GM12872 (cell line): ENCODE measurements around the gene FAM20B.

ENCODE experiments used
- CTCF ChIP-seq: IDR thresholded peaks from 3 replicates; pipeline ENCODE4 v1.5.1; 2011; ENCODE audit warnings: low read depth, mild to moderate bottlenecking, low read length, moderate library complexity; ENCODE audit not compliant: insufficient read depth

Gene FAM20B, protein sequence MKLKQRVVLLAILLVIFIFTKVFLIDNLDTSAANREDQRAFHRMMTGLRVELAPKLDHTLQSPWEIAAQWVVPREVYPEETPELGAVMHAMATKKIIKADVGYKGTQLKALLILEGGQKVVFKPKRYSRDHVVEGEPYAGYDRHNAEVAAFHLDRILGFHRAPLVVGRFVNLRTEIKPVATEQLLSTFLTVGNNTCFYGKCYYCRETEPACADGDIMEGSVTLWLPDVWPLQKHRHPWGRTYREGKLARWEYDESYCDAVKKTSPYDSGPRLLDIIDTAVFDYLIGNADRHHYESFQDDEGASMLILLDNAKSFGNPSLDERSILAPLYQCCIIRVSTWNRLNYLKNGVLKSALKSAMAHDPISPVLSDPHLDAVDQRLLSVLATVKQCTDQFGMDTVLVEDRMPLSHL

GRCh38 chr1:179025125-179025974, at the start of gene FAM20B:
Gene FAM20B, plus strand, starts transcription at chr1:179025894. Its CDS starts 17,954 bp downstream, at chr1:179043848.
- no peak for TF ChIP-seq CTCF

- TF ChIP-seq CTCF: no peak
These were observed 49.2 kb upstream of the FAM20B start for GRCh38 chr1:178976541-178976940.

DNA sequence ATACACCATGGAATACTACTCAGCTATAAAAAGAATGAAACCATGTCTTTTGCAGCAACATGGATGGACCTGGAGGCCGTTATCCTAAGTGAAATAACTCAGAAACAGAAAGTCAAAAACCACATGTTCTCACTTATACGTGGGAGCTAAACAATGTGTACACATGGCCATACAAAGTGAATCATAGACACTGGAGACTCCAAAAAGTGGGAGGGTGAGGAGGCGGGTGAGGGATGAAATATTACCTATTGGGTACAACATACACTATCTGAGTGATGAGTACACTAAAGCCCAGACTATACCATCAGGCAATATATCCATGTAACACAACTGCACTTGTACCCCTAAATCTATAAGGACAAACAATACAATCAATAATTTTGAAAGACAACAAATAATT, 39.5 kb upstream of the FAM20B start:
- no peak for TF ChIP-seq CTCF

DNA sequence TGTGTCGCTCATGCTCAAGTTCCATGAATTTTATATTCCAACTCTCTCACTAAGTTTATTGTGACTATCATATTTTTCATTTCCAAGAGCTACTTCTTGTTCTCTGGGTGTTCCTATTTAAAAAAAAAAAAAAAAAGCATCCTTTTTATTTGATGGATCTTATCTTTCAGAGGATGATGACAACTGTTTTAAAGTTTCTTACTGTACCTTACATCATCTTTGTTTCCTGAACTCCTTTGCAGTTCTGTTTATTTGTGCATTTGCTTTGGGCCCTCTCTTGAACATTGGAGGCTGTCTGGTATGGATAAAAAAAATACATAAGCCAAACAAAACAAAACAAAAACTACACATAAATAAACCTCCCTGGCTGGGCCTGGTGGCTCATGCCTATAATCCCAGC, 32.1 kb upstream of the FAM20B start:
- TF ChIP-seq CTCF: no peak

GRCh38 chr1:178997428-178997827, 28.3 kb upstream of the FAM20B start:
- TF ChIP-seq CTCF: no peak

GRCh38 chr1:178998295-178998694, 27.4 kb upstream of the FAM20B start:
- no peak for TF ChIP-seq CTCF

DNA sequence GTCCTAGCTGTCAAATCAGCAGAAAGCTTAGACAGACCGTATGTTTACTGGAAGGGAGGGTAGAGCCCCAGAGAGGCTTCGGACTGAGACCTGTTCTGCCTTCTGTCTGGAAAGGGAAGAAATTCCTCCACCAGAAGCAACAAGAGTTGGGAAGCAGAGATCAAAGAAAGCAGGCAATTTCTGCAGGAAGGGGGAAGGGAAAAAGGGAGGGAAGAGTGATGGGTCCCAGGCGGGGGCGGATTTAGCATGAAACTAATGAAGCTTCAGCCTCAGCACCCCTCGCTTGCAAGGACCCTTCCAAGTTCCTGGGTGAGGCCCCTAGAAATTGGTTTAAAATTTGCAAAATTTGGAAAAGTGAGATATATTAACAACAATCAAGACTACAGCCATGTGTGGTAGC, 26.6 kb upstream of the FAM20B start:
- TF ChIP-seq CTCF: no peak
